ENCODE data around the gene FERMT3. TPM values are rescaled to one million over a fixed set of nuclear protein-coding genes. Genes with fewer than 3 reads are reported as not detected.
A peak's percentile ranks its signal among the peaks of the same experiment; 100 is the strongest.

FERMT3 gene
- total RNA-seq, 2 experiments from 2014 or later: 195 to 203 TPM

DNA sequence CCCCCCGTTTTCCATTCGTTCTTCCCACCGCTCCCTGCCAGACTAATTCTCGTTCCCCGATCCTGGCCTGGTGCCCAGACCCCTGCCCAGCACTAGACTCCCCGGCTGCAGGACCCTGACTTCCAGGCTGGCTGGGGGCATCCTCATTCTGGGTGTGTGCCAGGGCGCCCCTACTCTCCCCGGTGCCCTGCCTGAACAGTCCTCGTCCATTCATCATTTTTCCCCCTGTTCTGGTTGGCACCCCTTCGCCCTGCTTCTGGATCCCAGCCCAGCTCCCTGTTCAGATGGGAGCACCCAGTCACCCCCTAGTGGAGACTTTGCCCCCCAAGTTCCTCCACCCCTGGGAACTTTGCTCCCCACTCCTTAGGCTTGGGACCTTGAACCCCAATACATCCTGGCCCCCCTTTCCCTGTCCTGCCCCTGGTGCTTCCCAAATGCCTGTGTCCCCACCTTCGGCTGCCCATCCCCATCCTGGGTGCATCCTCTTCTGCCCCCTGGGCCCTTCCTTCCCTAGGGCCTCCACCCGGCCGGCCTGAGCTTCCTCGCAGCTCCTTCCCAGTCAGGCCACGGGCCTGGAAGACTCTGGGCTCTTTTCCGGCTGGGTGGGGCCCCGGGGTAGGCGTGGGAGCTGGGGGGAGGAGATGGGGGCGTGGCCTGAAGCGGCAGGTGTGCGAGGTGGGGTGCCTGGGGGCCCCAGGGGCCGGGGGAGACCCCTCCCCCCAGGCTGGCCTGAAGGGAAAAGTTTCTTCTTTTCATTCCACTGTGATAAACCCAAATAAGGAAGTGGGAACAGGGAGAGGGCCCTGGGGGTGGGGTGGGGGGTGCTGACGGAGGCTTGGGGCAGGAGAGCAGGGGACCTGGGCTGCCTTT lies 45.7 kb downstream of the FERMT3 start:
- peak; percentile 31 for DNase-seq
- Mint-ChIP-seq H3K9me3 (no peaks in the 10 kb centered on the region), H3K27me3 (no peaks in the 10 kb centered on the region), H3K4me3 (peak overlapping the region; percentile 83), H3K27ac (no peak overlapping the region), H3K4me1 (ENCODE audit: low read depth) (peaks cover 18% of the 10 kb centered on the region), H3K36me3 (no peaks in the 10 kb centered on the region)
- CTCF ChIA-PET: interaction anchor here (0.6 to 3.8 kb wide), 13 partner anchors 9 to 69 kb away, joined by 3 to 29 read pairs (median 6); partner anchors contain the start of genes CATSPERZ, FERMT3, NUDT22 and PRDX5
- intact Hi-C loops (cut with micrococcal nuclease): no loop called here
- POLR2A ChIA-PET: interaction anchor here (0.7 to 1.5 kb wide), 5 partner anchors 9 to 61 kb away, joined by 3 to 8 read pairs (median 3); no protein-coding TSS in a partner anchor

DNA sequence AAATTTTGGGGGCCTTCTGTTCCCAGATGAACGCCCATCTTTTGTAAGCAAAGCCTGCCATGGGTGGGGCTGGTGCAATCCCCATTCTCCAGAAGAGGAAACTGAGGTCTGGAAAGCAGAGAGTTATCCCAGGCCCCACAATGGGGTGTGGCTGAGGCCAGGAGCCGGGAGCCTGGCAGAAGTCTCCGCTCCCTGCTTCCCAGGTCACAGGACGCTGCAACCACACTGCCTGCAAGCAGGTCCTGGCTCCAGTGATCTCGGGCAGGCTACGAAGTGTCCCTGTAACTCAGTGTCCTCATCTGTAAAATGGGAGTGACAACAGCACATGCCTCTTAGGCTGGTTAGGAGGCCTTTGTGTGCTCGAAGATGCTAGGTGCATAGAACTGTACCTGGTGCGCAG lies 46.5 kb downstream of the FERMT3 start:
- intact Hi-C loops (cut with micrococcal nuclease): no loop called here
- ChIA-PET POLR2A (interaction anchor here (1.3 to 1.5 kb wide), 2 partner anchors 15 to 19 kb away, joined by 3 to 8 read pairs; no protein-coding TSS in a partner anchor), CTCF (interaction anchor here (0.7 to 3.8 kb wide), 3 partner anchors 16 to 51 kb away, joined by 3 to 29 read pairs (median 3); partner anchors contain the start of gene CATSPERZ)
- Mint-ChIP-seq H3K4me1 (ENCODE audit: low read depth) (peaks cover 15% of the 10 kb centered on the region), H3K36me3 (peaks cover 3% of the 10 kb centered on the region), H3K27me3 (no peaks in the 10 kb centered on the region), H3K4me3 (no peak overlapping the region), H3K9me3 (no peaks in the 10 kb centered on the region), H3K27ac (no peak overlapping the region)
- no peak for DNase-seq

DNA sequence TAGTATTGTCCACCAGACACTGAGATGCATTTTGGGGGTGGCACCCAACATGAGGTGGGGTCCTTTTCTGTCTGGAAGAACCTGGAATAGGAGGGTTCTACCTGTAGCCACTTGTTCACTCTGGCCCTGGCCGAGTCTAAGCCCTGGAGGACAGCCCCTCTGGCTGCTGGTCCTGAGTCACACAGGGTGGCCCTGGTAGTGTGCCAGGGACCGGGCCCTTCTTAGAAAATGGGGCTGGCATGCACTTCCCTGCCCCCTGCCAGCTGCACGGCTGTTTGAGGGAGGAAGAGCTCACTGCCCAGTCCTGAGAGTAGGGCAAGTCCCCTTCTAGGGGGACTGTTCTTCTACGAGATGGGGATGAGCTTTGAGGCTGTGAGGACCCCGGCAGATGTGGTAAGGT lies 47.0 kb downstream of the FERMT3 start:
- H3K9me3 Mint-ChIP-seq: no peaks in the 10 kb centered on the region
- intact Hi-C loops (cut with micrococcal nuclease): no loop called here
- no peak overlapping the region for H3K4me3 Mint-ChIP-seq
- H3K27me3 Mint-ChIP-seq: no peaks in the 10 kb centered on the region
- H3K4me1 Mint-ChIP-seq (ENCODE audit: low read depth): peaks cover 14% of the 10 kb centered on the region
- CTCF ChIA-PET: interaction anchor here (0.9 to 1.2 kb wide), 3 partner anchors 12 to 51 kb away, joined by 3 to 4 read pairs (median 4); partner anchors contain the start of gene ESRRA
- POLR2A ChIA-PET: no interaction called here
- H3K27ac Mint-ChIP-seq: no peak overlapping the region
- DNase-seq: no peak
- peaks cover 3% of the 10 kb centered on the region for H3K36me3 Mint-ChIP-seq

DNA sequence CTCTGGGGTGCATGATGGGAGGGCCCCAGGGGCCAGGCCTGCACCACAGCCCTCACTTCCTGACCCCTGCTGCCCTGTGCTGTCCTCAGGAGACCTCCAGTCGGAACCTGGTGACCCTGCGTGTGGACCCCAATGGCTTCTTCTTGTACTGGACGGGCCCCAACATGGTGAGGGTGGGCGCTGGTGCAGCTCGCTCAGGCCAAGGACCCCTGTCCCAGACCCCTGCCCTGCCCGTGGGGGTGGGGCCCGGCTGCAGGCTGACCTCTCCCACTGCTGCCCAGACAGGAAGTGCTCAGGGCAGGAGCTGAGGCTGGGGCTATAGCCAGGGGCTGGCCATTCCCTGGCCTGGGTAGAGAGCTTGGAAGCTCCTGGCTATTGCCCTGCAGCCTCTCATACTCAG lies 47.8 kb downstream of the FERMT3 start:
- H3K36me3 Mint-ChIP-seq: peaks cover 5% of the 10 kb centered on the region
- H3K9me3 Mint-ChIP-seq: no peaks in the 10 kb centered on the region
- no peaks in the 10 kb centered on the region for H3K27me3 Mint-ChIP-seq
- no peak for DNase-seq
- peaks cover 15% of the 10 kb centered on the region for H3K4me1 Mint-ChIP-seq (ENCODE audit: low read depth)
- H3K4me3 Mint-ChIP-seq: no peak overlapping the region
- CTCF ChIA-PET: interaction anchor here (0.9 to 3.5 kb wide), 4 partner anchors 12 to 50 kb away, joined by 3 to 11 read pairs (median 4); partner anchors contain the start of genes CATSPERZ and ESRRA
- intact Hi-C loops (cut with micrococcal nuclease): no loop called here
- no peak overlapping the region for H3K27ac Mint-ChIP-seq
- POLR2A ChIA-PET: interaction anchor here (0.8 kb wide), 1 partner anchor 10 kb away, joined by 3 read pairs; no protein-coding TSS in a partner anchor

DNA sequence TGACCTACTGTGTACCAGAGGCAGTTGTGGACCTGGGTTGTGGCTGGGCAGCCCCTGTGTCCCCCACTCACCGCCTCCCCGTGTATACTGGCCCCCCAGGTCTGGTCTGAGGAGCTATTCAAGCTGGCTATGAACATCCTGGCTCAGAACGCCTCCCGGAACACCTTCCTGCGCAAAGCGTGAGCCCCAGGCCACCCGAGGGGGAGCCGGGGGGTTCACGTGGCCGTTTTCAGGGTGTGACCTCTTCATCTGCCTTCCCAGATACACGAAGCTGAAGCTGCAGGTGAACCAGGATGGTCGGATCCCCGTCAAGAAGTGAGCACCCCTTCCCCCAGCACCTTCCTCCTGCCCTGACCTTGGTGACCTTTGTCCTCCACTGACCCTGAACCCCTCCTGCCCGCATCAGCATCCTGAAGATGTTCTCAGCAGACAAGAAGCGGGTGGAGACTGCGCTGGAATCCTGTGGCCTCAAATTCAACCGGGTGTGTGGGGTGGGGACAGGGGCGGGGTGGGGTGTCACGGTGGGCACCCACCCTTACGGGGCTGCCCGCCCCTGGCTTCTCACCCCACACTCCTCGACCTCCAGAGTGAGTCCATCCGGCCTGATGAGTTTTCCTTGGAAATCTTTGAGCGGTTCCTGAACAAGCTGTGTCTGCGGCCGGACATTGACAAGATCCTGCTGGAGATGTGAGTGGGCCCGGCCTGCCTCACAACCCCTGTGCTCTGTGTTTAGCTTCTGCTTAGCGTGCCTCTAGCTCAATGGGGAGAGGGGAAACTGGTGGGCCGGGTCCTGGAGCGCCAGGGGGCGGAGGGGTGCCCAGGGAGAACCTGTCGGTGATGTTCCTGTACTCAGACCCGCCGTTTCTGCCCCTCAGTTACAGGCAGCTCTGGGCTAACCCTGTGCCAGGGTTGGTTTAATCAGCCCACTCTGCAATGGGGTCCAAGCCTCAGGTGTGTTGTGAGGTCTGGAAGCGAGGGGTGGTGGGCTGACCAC lies 48.9 kb downstream of the FERMT3 start:
- intact Hi-C loops (cut with micrococcal nuclease): no loop called here
- Mint-ChIP-seq H3K4me1 (ENCODE audit: low read depth) (peaks cover 19% of the 10 kb centered on the region), H3K9me3 (no peaks in the 10 kb centered on the region), H3K27ac (no peak overlapping the region), H3K27me3 (no peaks in the 10 kb centered on the region), H3K4me3 (no peak overlapping the region), H3K36me3 (peaks cover 9% of the 10 kb centered on the region)
- DNase-seq: no peak
- POLR2A ChIA-PET: interaction anchor here (0.8 kb wide), 1 partner anchor 9 kb away, joined by 3 read pairs; no protein-coding TSS in a partner anchor
- CTCF ChIA-PET: interaction anchor here (3.5 kb wide), 1 partner anchor 45 kb away, joined by 11 read pairs; the partner anchor contains the start of gene CATSPERZ

DNA sequence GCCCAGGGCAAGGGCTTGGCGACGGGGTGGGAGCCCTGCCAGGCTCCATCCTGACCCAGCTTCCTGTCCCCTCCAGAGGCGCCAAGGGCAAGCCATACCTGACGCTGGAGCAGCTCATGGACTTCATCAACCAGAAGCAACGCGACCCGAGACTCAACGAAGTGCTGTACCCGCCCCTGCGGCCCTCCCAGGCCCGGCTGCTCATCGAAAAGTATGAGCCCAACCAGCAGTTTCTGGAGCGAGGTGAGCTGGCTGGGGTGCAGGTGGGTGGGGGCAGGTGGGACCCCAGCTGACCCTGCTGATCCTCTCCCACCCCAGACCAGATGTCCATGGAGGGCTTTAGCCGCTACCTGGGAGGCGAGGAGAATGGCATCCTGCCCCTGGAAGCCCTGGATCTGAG lies 49.8 kb downstream of the FERMT3 start:
- Mint-ChIP-seq H3K4me1 (ENCODE audit: low read depth) (peaks cover 16% of the 10 kb centered on the region), H3K27ac (no peak overlapping the region)

DNA sequence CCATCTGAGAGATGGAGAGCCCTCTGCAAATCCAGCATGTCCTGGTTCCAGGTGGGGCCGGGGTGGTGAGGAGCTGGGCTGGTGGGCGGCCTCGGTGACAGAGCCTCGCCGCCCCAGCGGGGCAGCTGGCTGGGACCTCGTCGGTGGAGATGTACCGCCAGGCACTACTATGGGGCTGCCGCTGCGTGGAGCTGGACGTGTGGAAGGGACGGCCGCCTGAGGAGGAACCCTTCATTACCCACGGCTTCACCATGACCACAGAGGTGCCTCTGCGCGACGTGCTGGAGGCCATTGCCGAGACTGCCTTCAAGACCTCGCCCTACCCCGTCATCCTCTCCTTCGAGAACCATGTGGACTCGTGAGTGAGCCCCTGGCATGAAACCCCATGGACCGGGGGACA lies 51.8 kb downstream of the FERMT3 start:
- Mint-ChIP-seq H3K9me3 (no peaks in the 10 kb centered on the region), H3K27ac (no peak overlapping the region), H3K4me3 (no peak overlapping the region), H3K27me3 (no peaks in the 10 kb centered on the region), H3K36me3 (peaks cover 15% of the 10 kb centered on the region), H3K4me1 (ENCODE audit: low read depth) (peaks cover 8% of the 10 kb centered on the region)
- POLR2A ChIA-PET: interaction anchor here (0.6 to 1.7 kb wide), 3 partner anchors 11 to 59 kb away, joined by 3 to 5 read pairs (median 3); partner anchors contain the start of gene TRMT112
- DNase-seq: no peak
- CTCF ChIA-PET: no interaction called here
- intact Hi-C loops (cut with micrococcal nuclease): no loop called here

More for the DNA sequence above, 49.8 kb downstream of the FERMT3 start:
- POLR2A ChIA-PET: no interaction called here
- no peaks in the 10 kb centered on the region for H3K9me3 Mint-ChIP-seq
- intact Hi-C loops (cut with micrococcal nuclease): no loop called here
- no peaks in the 10 kb centered on the region for H3K27me3 Mint-ChIP-seq
- H3K36me3 Mint-ChIP-seq: peaks cover 9% of the 10 kb centered on the region
- CTCF ChIA-PET: interaction anchor here (3.5 kb wide), 1 partner anchor 45 kb away, joined by 11 read pairs; the partner anchor contains the start of gene CATSPERZ
- no peak overlapping the region for H3K4me3 Mint-ChIP-seq
- DNase-seq: no peak

DNA sequence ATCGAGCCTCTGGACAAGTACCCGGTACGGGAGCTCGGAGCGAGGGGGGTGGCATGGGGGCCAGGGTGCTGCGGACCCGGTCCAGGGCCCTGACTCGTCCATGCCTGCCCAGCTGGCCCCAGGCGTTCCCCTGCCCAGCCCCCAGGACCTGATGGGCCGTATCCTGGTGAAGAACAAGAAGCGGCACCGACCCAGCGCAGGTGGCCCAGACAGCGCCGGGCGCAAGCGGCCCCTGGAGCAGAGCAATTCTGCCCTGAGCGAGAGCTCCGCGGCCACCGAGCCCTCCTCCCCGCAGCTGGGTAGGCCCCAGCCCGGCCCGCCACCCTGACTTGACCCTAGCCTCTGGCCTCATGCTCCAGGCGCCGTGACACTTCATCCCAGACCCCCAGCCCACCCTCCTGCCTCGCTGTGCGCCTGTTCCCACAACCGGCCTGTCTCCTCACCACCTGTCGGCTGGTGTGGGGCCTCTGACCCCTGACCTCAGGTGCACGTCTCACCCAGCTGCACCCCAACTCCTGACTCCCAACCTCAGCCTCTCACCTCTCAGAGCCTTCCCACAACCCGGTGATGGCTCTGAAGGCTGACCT lies 52.5 kb downstream of the FERMT3 start:
- CTCF ChIA-PET: interaction anchor here (1.9 kb wide), 1 partner anchor 8 kb away, joined by 6 read pairs; the partner anchor contains the start of gene PLCB3
- Mint-ChIP-seq H3K27ac (no peak overlapping the region), H3K36me3 (peaks cover 15% of the 10 kb centered on the region), H3K4me1 (ENCODE audit: low read depth) (peaks cover 8% of the 10 kb centered on the region), H3K27me3 (no peaks in the 10 kb centered on the region), H3K4me3 (no peak overlapping the region), H3K9me3 (no peaks in the 10 kb centered on the region)
- no peak for DNase-seq
- POLR2A ChIA-PET: interaction anchor here (1.2 to 1.7 kb wide), 2 partner anchors 11 to 58 kb away, joined by 3 to 5 read pairs; partner anchors contain the start of gene TRMT112
- intact Hi-C loops (cut with micrococcal nuclease): no loop called here

DNA sequence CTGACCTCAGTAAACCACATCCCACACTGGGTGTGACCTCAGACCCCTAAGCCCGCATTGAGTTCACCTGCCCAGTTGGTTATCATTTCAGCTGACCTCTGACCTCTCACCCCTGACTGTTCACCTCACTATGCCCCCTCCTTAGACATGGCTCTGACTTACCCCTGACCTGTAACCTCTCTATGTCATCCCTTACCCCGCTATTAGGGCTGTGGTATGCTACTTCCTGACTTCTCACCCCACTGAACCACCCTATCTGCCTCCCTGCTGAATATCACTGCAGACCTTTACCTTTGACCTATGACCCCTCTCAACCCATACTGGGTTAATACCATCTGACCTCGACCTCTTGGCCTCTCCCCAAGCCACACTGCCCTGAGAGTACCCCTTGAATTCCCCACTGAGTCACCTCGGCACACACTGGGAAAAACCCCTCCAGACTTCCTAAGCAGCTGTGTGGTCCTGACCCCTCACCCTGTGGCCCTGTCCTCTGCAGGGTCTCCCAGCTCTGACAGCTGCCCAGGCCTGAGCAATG lies 53.1 kb downstream of the FERMT3 start:
- peaks cover 8% of the 10 kb centered on the region for H3K4me1 Mint-ChIP-seq (ENCODE audit: low read depth)
- H3K9me3 Mint-ChIP-seq: no peaks in the 10 kb centered on the region
- H3K27me3 Mint-ChIP-seq: no peaks in the 10 kb centered on the region
- intact Hi-C loops (cut with micrococcal nuclease): no loop called here
- H3K36me3 Mint-ChIP-seq: peaks cover 15% of the 10 kb centered on the region
- CTCF ChIA-PET: interaction anchor here (1.9 kb wide), 1 partner anchor 9 kb away, joined by 6 read pairs; the partner anchor contains the start of gene PLCB3
- DNase-seq: no peak
- H3K4me3 Mint-ChIP-seq: no peak overlapping the region
- H3K27ac Mint-ChIP-seq: peak overlapping the region; percentile 20
- POLR2A ChIA-PET: no interaction called here

DNA sequence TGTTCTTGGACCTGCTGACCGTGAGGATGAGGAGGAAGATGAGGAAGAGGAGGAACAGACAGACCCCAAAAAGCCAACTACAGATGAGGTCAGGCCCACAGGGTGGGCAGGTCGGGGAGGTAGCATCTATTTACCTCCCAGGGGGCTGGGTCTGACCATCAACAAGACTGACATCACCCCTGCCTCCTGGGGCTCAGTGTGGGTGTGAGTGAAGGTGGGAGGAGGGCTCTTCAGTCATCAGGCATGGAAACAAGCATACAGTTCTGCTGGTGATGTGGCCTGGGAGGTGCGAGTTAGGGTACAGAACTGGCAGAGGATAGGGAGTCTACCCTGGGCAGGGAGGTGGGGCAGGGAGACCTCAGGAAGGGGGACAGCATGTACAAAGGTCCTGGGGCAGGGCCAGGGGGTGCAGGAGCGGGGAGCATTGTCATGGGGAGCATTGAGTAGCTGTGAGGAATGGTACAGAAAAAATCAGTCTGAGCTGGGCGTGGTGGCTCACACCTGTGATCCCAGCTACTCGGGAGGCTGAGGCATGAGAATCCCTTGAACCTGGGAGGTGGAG lies 53.7 kb downstream of the FERMT3 start:
- Mint-ChIP-seq H3K4me1 (ENCODE audit: low read depth) (peaks cover 8% of the 10 kb centered on the region), H3K36me3 (peaks cover 15% of the 10 kb centered on the region), H3K4me3 (no peak overlapping the region), H3K27ac (peak overlapping the region; percentile 20), H3K9me3 (no peaks in the 10 kb centered on the region), H3K27me3 (no peaks in the 10 kb centered on the region)
- DNase-seq: no peak
- CTCF ChIA-PET: interaction anchor here (0.8 to 1.9 kb wide), 2 partner anchors 10 to 314 kb away, joined by 3 to 6 read pairs; partner anchors contain the start of gene PLCB3
- POLR2A ChIA-PET: no interaction called here
- intact Hi-C loops (cut with micrococcal nuclease): no loop called here

Measured in activated CD4-positive, alpha-beta memory T cell treated with anti-CD3 and anti-CD28 coated beads for 36 hours (primary cell).